ENCODE measurements around the gene AP3D1. TPM values are rescaled to one million over a fixed set of nuclear protein-coding genes. Genes with fewer than 3 reads are reported as not detected.

Gene AP3D1
- total RNA-seq, 1 donor from 2014 or later, result 162 TPM

- TF ChIP-seq EZH2 (IDR thresholded peaks at IDR 0.05; ENCODE audit: insufficient read depth, low read length), result no peak
- no peak for TF ChIP-seq CTCF (IDR thresholded peaks at IDR 0.05; ENCODE audit: insufficient read depth, low read depth, low read length)
- Mint-ChIP-seq H3K27ac (ENCODE audit: unreplicated experiment) (no peak overlapping the region), H3K4me1 (ENCODE audit: low read depth, unreplicated experiment) (peaks cover 10% of the 10 kb centered on the region), H3K36me3 (ENCODE audit: low read depth, unreplicated experiment) (peaks cover 22% of the 10 kb centered on the region), H3K4me3 (ENCODE audit: unreplicated experiment) (no peak overlapping the region), H3K9me3 (ENCODE audit: unreplicated experiment) (no peaks in the 10 kb centered on the region), H3K27me3 (ENCODE audit: low read depth, unreplicated experiment) (no peaks in the 10 kb centered on the region)
- no peaks in the 10 kb centered on the region for H3K27me3 ChIP-seq (ENCODE audit: insufficient read depth, low read length)
- no peak for DNase-seq (ENCODE audit: low read depth)
- H3K27ac ChIP-seq (ENCODE audit: low read depth, low read length), result no peak overlapping the region
- peaks cover 40% of the 10 kb centered on the region for H3K79me2 ChIP-seq (ENCODE audit: insufficient read depth, low read length)
- no peaks in the 10 kb centered on the region for H3K9me3 ChIP-seq (ENCODE audit: insufficient read depth, low read depth, low read length)
- H4K20me1 ChIP-seq (ENCODE audit: insufficient read depth, low read length), result peaks cover 58% of the 10 kb centered on the region
- H3K4me2 ChIP-seq (ENCODE audit: low read length), result no peak overlapping the region
- H3K4me3 ChIP-seq (ENCODE audit: insufficient read depth, low read depth, low read length), result no peak overlapping the region
- no peak overlapping the region for H2AFZ ChIP-seq (ENCODE audit: low read depth, low read length)
- H3K9ac ChIP-seq (ENCODE audit: low read length), result no peak overlapping the region
- FAIRE-seq, result no peak
- no peaks in the 10 kb centered on the region for H3K4me1 ChIP-seq (ENCODE audit: insufficient read depth, low read length)
- H3K36me3 ChIP-seq (ENCODE audit: insufficient read depth, low read length), result peaks cover 11% of the 10 kb centered on the region
Measured at GRCh38 chr19:2081873-2082810, 69.2 kb downstream of the AP3D1 start.

- Histone ChIP-seq H3K27ac (ENCODE audit: low read depth, low read length) (no peak overlapping the region), H3K4me2 (ENCODE audit: low read length) (no peak overlapping the region), H2AFZ (ENCODE audit: low read depth, low read length) (no peak overlapping the region), H4K20me1 (ENCODE audit: insufficient read depth, low read length) (peaks cover 50% of the 10 kb centered on the region), H3K4me1 (ENCODE audit: insufficient read depth, low read length) (no peaks in the 10 kb centered on the region), H3K4me3 (ENCODE audit: insufficient read depth, low read depth, low read length) (no peak overlapping the region), H3K9ac (ENCODE audit: low read length) (no peak overlapping the region), H3K9me3 (ENCODE audit: insufficient read depth, low read depth, low read length) (no peaks in the 10 kb centered on the region), H3K79me2 (ENCODE audit: insufficient read depth, low read length) (peaks cover 34% of the 10 kb centered on the region), H3K27me3 (ENCODE audit: insufficient read depth, low read length) (no peaks in the 10 kb centered on the region), H3K36me3 (ENCODE audit: insufficient read depth, low read length) (peaks cover 13% of the 10 kb centered on the region)
- TF ChIP-seq CTCF (IDR thresholded peaks at IDR 0.05; ENCODE audit: insufficient read depth, low read depth, low read length) (no peak), EZH2 (IDR thresholded peaks at IDR 0.05; ENCODE audit: insufficient read depth, low read length) (no peak)
- Mint-ChIP-seq H3K36me3 (ENCODE audit: low read depth, unreplicated experiment) (peaks cover 24% of the 10 kb centered on the region), H3K4me1 (ENCODE audit: low read depth, unreplicated experiment) (peaks cover 5% of the 10 kb centered on the region), H3K27me3 (ENCODE audit: low read depth, unreplicated experiment) (no peaks in the 10 kb centered on the region), H3K9me3 (ENCODE audit: unreplicated experiment) (no peaks in the 10 kb centered on the region), H3K27ac (ENCODE audit: unreplicated experiment) (no peak overlapping the region), H3K4me3 (ENCODE audit: unreplicated experiment) (peak overlapping the region; percentile 5)
- DNase-seq (ENCODE audit: low read depth) (no peak), FAIRE-seq (no peak)
Measured at GRCh38 chr19:2080336-2080988, 70.9 kb downstream of the AP3D1 start.

All from astrocyte (in vitro differentiated cells and primary cell).